ENCODE data around the gene WNK2.

GRCh38 chr9:93365427-93366118, 181.6 kb downstream of the WNK2 start:
- TF ChIP-seq CTCF (IDR thresholded peaks at IDR 0.05; ENCODE audit: insufficient read depth, low read length, poor library complexity, severe bottlenecking) (no peak), EZH2phosphoT487 (conservative IDR thresholded peaks at IDR 0.05; ENCODE audit: low read length) (no peak)
